SK-N-SH (cell line): ENCODE data around the gene ISOC2.

Experiments used
- CTCF ChIP-seq: fragments of 200-600 bp; sonication (generic); IDR thresholded peaks from 2 replicates; pipeline ENCODE4 v1.6.1; 2017; ENCODE audit warnings: antibody characterized with exemption, mild to moderate bottlenecking, moderate library complexity
- RFX5 ChIP-seq: IDR thresholded peaks from 2 replicates; pipeline ENCODE4 v1.6.1; 2012; ENCODE audit warnings: mild to moderate bottlenecking, improper control_type of control experiment, low read length
- TEAD4 ChIP-seq: IDR thresholded peaks from 2 replicates; pipeline ENCODE4 v1.4.0; 2012; ENCODE audit warnings: mild to moderate bottlenecking, borderline replicate concordance; ENCODE audit not compliant: insufficient read depth

GRCh38 chr19:55472463-55472862 is 11.0 kb upstream of the ISOC2 start:
- no peak for TF ChIP-seq CTCF
- no peak for TF ChIP-seq TEAD4
- no peak for TF ChIP-seq RFX5
